Keratinocyte (primary cell): Measurements from ENCODE around the gene CCT8. TPM values are rescaled to one million over a fixed set of nuclear protein-coding genes. Genes with fewer than 3 reads are reported as not detected.

ENCODE experiments used
- DNase-seq: peaks from one replicate; pipeline ENCODE4 v3.0.0-alpha.2; 2011; ENCODE audit warnings: low read depth, missing footprints, low spot score
- FAIRE-seq: peaks from 2 replicates; lab custom pipeline; 2011; peaks lifted over from hg19 to GRCh38; lab: Jason Lieb, UNC
- H2AFZ ChIP-seq: 2 replicates; pipeline ENCODE4 v1.6.0; 2012; ENCODE audit warnings: low read length, control low read depth, inconsistent platforms; ENCODE audit not compliant: control insufficient read depth
- H3K27ac ChIP-seq: 2 replicates; pipeline ENCODE4 v1.5.1; 2011; ENCODE audit warnings: low read length; ENCODE audit not compliant: control insufficient read depth, insufficient read depth
- H3K27me3 ChIP-seq: 3 replicates; pipeline ENCODE4 v1.6.0; 2011; ENCODE audit warnings: low read length; ENCODE audit not compliant: control insufficient read depth, insufficient read depth; ENCODE audit errors: extremely low read depth
- H3K36me3 ChIP-seq, 2 experiments: 2 replicates in 1 of 2; 3 replicates in 1 of 2; pipeline ENCODE4 v1.5.1; 2011; ENCODE audit warnings: low read length in 2 of 2, mild to moderate bottlenecking in 1 of 2; ENCODE audit not compliant: control insufficient read depth in 2 of 2, insufficient read depth in 2 of 2; ENCODE audit errors: extremely low read depth in 1 of 2
- H3K4me1 ChIP-seq: 3 replicates; pipeline ENCODE4 v1.5.1; 2011; ENCODE audit warnings: low read length; ENCODE audit not compliant: control insufficient read depth, insufficient read depth; ENCODE audit errors: extremely low read depth
- H3K4me2 ChIP-seq: 3 replicates; pipeline ENCODE4 v1.6.0; 2011; ENCODE audit warnings: low read depth, low read length; ENCODE audit not compliant: control insufficient read depth, insufficient read depth; ENCODE audit errors: extremely low read depth
- H3K4me3 ChIP-seq, 3 experiments: fragments of 200-600 bp in 1 of 3; sonication (generic) in 1 of 3; 2 replicates in 2 of 3; 3 replicates in 1 of 3; pipeline ENCODE4 v1.5.1; 2011 to 2016; ENCODE audit warnings: low read length in 3 of 3, mild to moderate bottlenecking in 3 of 3, control low read depth in 2 of 3, inconsistent platforms in 1 of 3, low read depth in 1 of 3, mixed read lengths in 1 of 3, mixed run types in 1 of 3, moderate library complexity in 1 of 3; ENCODE audit not compliant: control insufficient read depth in 2 of 3, insufficient read depth in 2 of 3; ENCODE audit errors: extremely low read depth in 1 of 3
- H3K79me2 ChIP-seq: 2 replicates; pipeline ENCODE4 v1.6.0; 2012; ENCODE audit warnings: low read length; ENCODE audit not compliant: control insufficient read depth, insufficient read depth
- H3K9ac ChIP-seq: 3 replicates; pipeline ENCODE4 v1.6.0; 2011; ENCODE audit warnings: low read length; ENCODE audit not compliant: control insufficient read depth, insufficient read depth; ENCODE audit errors: extremely low read depth
- H3K9me1 ChIP-seq: 3 replicates; pipeline ENCODE4 v1.6.0; 2011; ENCODE audit warnings: low read length; ENCODE audit not compliant: control insufficient read depth, insufficient read depth; ENCODE audit errors: extremely low read depth
- H3K9me3 ChIP-seq: 2 replicates; pipeline ENCODE4 v1.5.1; 2012; ENCODE audit warnings: low read depth, low read length; ENCODE audit not compliant: control insufficient read depth
- H4K20me1 ChIP-seq: 3 replicates; pipeline ENCODE4 v1.6.0; 2011; ENCODE audit warnings: low read length; ENCODE audit not compliant: control insufficient read depth, insufficient read depth; ENCODE audit errors: extremely low read depth
- EZH2 ChIP-seq: IDR thresholded peaks from one replicate; pipeline ENCODE4 v1.6.1; 2012; ENCODE audit warnings: inconsistent platforms, mild to moderate bottlenecking, low read length, moderate library complexity
- dilution Hi-C: fragments of 300-500 bp; cut with MboI; formaldehyde crosslinking; loops from one replicate; pipeline ENCODE4 v1.7.0; 2020; ENCODE audit warnings: low sequenced_read_pairs; ENCODE audit not compliant: extremely low pct_ligation_motif_present
- polyA plus RNA-seq, 5 experiments: library from polyadenylated mRNA; depleted of rRNA in 3 of 5; stranded (reverse) in 3 of 5; stranded (forward) in 1 of 5; unstranded in 1 of 5; fragments of >200 nt; gene quantifications; 1 replicate in 1 of 5; 2 replicates in 3 of 5; 3 replicates in 1 of 5; pipeline versions ENCODE4 v1.2.1 to v1.2.3, GENCODE V29; 2011 to 2012; ENCODE audit warnings: missing spikeins in 2 of 5, low read depth in 1 of 5, low replicate concordance in 1 of 5
- TF ChIP-seq, protein P1 (sequence below), 3 experiments: IDR thresholded peaks in 1 of 3; conservative IDR thresholded peaks in 1 of 3; optimal IDR thresholded peaks in 1 of 3; 2 replicates in 2 of 3; 3 replicates in 1 of 3; pipeline versions ENCODE3 to v1.5.1; 2011; ENCODE audit warnings: low read length in 3 of 3, mild to moderate bottlenecking in 3 of 3, moderate library complexity in 2 of 3, control low read depth in 1 of 3, inconsistent platforms in 1 of 3; ENCODE audit not compliant: insufficient read depth in 2 of 3; ENCODE audit errors: extremely low read depth in 1 of 3

CCT8 gene
- polyA plus RNA-seq, 1 donor (not counting 4 experiments of a cell fraction or from before 2014, with no cell fraction given): 281 TPM

DNA sequence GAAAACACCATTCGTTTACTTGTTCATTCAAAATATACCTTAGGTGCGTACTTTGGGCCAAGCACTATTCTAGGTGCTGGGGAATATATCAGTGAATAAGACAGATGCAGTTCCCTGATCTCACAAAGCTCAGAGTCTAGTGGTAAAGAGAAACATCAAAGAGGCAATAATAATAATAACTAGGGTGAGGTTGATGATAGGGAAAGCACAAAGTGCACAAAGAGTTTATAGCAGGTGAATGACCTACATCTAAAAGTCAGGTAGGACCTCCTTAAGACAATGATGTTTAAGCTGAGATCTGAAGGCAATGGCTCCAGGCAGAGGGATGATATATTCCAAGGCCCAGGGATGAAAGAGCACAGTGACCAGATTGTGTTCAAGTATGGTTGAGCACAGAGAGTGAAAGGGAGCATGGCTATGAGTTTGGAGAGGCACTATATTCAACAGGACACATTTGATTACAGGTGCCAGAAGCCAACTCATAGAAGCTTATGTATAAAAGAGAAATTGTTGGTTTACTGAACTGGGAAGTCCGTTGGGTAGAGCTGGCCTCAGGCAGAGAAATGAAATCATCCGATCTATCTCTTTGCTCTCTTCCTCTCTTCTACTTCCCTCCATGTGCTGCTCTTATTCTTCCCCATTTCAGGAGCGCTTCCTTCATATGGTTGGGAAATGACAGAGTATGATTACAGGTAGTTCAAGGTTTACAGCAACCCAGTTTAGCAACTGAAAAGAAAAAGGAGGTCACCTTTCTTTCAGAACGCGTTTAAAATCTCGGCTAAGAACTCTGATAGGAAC, 23.0 kb upstream of the CCT8 start:
- FAIRE-seq: no peak
- dilution Hi-C loops: no loop called here

GRCh38 chr21:29092102-29092959, 18.9 kb upstream of the CCT8 start:
- DNase-seq (no peak), FAIRE-seq (no peak)
- dilution Hi-C loops: no loop called here
- Histone ChIP-seq H3K4me3 (no peak overlapping the region), H3K9me3 (no peaks in the 10 kb centered on the region), H3K4me1 (peaks cover 21% of the 10 kb centered on the region), H3K36me3 (no peaks in the 10 kb centered on the region), H4K20me1 (no peaks in the 10 kb centered on the region), H2AFZ (peak overlapping the region; percentile 66), H3K9ac (no peak overlapping the region), H3K79me2 (no peaks in the 10 kb centered on the region), H3K27ac (no peak overlapping the region), H3K9me1 (no peaks in the 10 kb centered on the region), H3K27me3 (no peaks in the 10 kb centered on the region), H3K4me2 (no peak overlapping the region)
- TF ChIP-seq EZH2: no peak
- TF ChIP-seq, protein P1, sequence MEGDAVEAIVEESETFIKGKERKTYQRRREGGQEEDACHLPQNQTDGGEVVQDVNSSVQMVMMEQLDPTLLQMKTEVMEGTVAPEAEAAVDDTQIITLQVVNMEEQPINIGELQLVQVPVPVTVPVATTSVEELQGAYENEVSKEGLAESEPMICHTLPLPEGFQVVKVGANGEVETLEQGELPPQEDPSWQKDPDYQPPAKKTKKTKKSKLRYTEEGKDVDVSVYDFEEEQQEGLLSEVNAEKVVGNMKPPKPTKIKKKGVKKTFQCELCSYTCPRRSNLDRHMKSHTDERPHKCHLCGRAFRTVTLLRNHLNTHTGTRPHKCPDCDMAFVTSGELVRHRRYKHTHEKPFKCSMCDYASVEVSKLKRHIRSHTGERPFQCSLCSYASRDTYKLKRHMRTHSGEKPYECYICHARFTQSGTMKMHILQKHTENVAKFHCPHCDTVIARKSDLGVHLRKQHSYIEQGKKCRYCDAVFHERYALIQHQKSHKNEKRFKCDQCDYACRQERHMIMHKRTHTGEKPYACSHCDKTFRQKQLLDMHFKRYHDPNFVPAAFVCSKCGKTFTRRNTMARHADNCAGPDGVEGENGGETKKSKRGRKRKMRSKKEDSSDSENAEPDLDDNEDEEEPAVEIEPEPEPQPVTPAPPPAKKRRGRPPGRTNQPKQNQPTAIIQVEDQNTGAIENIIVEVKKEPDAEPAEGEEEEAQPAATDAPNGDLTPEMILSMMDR (optimal IDR thresholded peaks at IDR 0.05 in 1 of 3, IDR thresholded peaks at IDR 0.05 in 1 of 3, conservative IDR thresholded peaks at IDR 0.05 in 1 of 3; ENCODE audit: extremely low read depth in 1 of 3, insufficient read depth in 2 of 3, low read length in 3 of 3): peak in 1 of 3 experiments; percentile 41

More for the DNA sequence above, 23.0 kb upstream of the CCT8 start:
- H3K27me3 ChIP-seq: no peaks in the 10 kb centered on the region
- DNase-seq: no peak
- H3K9me3 ChIP-seq: no peaks in the 10 kb centered on the region
- no peak overlapping the region for H3K4me3 ChIP-seq
- H2AFZ ChIP-seq: no peak overlapping the region
- H3K36me3 ChIP-seq: no peaks in the 10 kb centered on the region
- H3K4me1 ChIP-seq: peaks cover 9% of the 10 kb centered on the region
- no peak overlapping the region for H3K27ac ChIP-seq
- H3K4me2 ChIP-seq: no peak overlapping the region
- H3K9me1 ChIP-seq: no peaks in the 10 kb centered on the region
- TF ChIP-seq, protein P1 (optimal IDR thresholded peaks at IDR 0.05 in 1 of 3, IDR thresholded peaks at IDR 0.05 in 1 of 3, conservative IDR thresholded peaks at IDR 0.05 in 1 of 3; ENCODE audit: extremely low read depth in 1 of 3, insufficient read depth in 2 of 3, low read length in 3 of 3): no peak
- TF ChIP-seq EZH2: no peak
- no peaks in the 10 kb centered on the region for H4K20me1 ChIP-seq
- no peaks in the 10 kb centered on the region for H3K79me2 ChIP-seq
- H3K9ac ChIP-seq: no peak overlapping the region
